Ramos (cell line): ENCODE measurements around the gene KIAA0586.
"Not testable (repeated sequence)": the region's sequence is repeated elsewhere in the genome, so short reads cannot be mapped to it uniquely, and the experiment has no call there.

Source experiments
- in situ Hi-C: fragments of 300-500 bp; cut with MboI; formaldehyde crosslinking; loops from one replicate; pipeline ENCODE4 v1.14.3; 2022; ENCODE audit warnings: low sequenced_read_pairs; ENCODE audit not compliant: unreplicated experiment

The KIAA0586 gene

DNA sequence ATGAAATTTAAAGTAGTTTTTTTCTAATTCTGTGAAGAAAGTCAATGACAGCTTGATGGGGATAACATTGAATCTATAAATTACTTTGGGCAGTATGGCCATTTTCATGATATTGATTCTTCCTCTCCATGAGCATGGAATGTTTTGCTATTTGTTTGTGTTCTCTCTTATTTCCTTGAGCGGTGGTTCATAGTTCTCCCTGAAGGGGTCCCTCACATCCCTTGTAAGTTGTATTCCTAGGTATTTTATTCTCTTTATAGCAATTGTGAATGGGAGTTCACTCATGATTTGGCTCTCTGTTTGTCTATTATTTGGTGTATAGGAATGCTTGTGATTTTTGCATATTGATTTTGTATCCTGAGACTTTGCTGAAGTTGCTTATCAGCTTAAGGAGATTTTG, 153.9 kb downstream of the KIAA0586 start:
- in situ Hi-C loops, result not testable (repeated sequence)

DNA sequence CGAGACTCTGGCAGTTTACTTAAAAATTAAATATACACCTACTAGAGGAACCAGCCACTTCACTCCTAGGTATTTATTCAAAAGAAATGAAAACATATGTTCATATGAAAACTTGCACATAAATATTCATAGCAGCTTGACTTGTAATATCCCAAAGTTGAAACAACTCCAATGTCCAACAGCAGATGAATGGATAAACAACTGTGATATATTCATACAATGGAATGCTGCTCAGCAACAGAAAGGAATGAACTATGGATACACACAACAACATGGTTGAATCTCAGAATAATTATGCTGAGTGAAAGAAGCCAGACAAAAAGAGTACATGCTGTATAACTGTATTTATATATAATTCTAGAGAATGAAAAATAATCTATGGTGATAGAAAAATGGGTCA, 156.9 kb downstream of the KIAA0586 start:
- in situ Hi-C loops, result no loop called here

DNA sequence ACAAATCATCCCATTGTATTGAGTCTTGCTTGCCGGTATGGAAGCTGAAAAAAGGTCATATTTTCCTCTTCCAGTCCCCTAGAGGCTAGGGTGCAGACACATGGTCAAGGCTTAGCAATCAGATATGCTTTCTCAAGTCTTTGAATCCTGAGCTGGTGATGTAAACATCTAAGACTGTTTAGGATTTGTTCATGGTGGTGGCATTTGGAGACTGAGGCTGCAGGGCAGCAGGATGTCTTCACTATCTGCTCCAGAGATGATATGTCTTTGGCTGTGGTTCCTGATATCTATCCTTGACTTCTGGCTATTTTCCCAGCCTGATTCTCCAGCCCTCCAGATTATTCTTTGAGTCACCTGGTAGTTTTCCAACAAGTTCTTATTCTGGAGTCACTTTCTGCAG, 159.8 kb downstream of the KIAA0586 start:
- in situ Hi-C loops, result no loop called here

DNA sequence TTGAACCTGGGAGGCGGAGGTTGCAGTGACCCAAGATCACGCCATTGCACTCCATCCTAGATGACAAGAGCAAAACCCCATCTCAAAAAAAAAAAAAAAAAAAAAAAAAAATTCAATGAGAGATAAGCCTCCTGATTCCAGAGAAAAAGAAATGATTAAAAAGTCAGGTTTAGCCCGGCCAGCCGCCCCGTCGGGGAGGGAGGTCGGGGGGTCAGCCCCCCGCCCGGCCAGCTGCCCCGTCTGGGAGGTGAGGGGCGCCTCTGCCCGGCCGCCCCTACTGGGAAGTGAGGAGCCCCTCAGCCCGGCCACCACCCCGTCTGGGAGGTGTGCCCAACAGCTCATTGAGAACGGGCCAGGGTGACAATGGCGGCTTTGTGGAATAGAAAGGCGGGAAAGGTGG, 160.8 kb downstream of the KIAA0586 start:
- in situ Hi-C loops, result not testable (repeated sequence)

DNA sequence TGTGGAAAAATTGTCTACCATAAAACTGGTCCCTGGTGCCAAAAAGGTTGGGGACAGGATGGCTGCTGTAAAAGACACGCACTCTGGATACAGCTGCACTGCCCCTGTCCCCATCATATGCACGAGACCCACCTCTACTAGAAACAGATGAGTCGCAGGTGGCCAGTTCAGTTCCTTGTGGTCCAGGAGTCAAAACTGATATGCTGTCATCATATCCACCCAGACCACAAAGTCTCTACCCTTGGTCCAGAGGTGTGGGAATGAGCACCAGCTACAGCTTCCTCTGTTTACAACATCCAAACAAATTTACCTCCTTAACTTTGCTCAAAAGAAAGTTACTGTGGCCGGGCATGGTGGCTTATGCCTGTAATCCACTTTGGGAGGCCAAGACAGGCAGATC, 166.5 kb downstream of the KIAA0586 start:
- in situ Hi-C loops, result no loop called here

DNA sequence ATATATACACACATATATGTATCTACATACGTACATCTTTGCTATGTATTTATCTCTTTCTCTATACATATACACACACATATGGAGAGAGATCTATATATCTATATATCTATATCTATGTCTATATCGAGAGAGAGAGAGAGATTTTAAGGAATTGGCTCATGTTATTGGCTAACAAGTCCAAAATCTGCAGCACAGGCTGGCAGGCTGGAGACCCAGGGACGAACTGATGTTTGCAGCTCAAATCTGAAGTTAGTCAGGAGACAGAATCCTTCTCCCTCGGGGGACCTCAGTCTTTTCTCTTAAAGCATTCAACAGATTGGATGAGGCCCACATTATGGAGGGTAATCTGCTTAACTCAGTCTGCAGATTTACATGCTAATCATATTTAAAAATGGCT, 169.5 kb downstream of the KIAA0586 start:
- in situ Hi-C loops, result no loop called here

DNA sequence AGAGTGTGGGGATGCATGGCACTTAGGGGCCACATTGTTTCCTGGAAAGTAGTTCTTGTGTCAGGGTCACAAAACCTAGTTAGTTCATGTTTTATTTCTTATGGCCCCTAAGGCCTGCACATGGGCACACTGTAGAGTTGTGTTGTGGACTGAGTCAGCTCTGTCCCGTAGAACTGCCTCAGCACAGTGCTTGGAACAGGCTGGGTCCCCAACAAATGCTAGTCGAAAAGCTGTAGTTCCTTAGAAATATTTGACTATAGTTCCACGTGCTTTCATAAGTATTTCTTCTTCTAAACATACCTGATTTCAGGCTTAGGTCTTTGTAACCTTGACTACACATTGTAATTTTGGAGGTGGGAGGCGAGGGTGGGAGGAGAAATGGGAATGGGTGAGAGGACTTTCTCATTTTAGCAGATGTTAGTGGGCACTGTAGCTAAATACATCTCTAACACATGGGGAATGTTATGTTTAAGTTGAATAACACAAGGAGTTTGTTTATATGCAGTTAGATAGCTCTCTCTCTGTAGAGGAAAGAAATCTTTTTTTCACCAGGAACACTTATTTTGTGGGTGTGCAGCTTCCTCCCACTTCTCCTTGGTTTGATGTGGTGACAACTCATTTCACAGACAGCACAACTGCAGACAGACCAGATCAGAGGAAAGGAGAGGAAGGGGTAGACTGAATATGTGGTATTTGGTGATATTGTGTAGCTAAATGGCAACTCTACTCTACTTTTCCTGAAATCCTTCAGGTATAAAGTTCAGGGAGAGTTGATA, 170.7 kb downstream of the KIAA0586 start:
- in situ Hi-C loops, result no loop called here

DNA sequence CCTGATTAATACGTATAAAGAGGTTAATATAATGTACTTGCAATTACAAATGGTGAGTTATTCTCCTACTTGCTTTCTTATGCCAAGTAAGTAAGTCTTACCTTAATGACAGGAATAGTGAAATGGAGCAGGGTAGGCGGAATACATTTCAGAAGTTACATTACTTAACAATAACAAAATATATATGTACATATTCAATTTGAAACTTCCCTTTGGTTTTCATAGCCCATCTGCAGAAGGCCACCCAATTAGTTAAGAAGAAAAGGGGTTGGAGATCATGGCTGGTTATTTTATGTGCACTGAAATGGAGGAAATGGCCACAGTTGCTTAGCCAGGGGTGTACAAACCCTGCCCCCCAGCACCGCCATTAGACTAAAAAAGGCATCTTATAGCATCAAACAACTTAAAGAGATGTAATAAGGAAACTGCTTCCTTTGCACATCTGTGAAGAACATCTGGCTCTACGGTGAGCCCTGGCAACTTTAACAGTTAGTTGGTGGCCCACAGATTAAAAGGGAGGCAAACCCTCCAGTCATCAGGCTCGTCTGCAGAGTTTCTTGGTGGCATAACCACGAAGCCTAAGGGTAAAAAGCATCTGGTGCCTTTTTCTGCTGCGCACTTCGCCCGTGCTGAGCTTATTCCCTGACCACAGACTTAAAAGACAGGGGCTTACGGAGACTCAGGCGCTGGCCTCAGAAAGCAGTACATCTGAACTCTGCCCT, 171.4 kb downstream of the KIAA0586 start:
- in situ Hi-C loops, result no loop called here

DNA sequence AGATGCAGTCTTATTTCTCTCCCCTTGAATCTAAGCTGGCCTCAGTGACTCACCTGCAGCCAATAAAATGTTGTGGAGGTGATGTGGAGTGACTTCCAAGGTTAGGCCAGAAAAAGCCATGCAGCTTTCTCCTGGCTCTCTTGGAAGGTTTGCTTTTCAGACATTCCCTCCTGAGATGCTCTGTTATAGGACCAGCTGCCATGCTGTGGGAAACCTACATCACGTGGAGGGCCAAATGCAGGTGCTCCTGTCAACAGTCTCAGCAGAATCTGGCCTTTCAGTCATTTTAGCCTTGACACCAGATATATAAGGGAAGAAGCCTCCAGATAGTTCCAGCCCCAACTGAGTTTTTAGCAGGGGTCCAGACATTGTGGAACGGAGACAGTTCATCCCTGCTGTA, 172.2 kb downstream of the KIAA0586 start:
- in situ Hi-C loops, result no loop called here
